ENCODE data around the gene EDEM1.
"Not testable (repeated sequence)": the region's sequence is repeated elsewhere in the genome, so short reads cannot be mapped to it uniquely, and the experiment has no call there.

The EDEM1 gene

GRCh38 chr3:5179036-5179435 lies 8.5 kb upstream of the EDEM1 start:
- not testable (repeated sequence) for DNase-seq

GRCh38 chr3:5181469-5182141 lies 5.9 kb upstream of the EDEM1 start:
- no peak for DNase-seq

- DNase-seq = not testable (repeated sequence)
Observed at GRCh38 chr3:5183714-5184113, 3.8 kb upstream of the EDEM1 start.

GRCh38 chr3:5184499-5184898 lies 3.0 kb upstream of the EDEM1 start:
- DNase-seq = no peak

- DNase-seq = no peak
Observed at GRCh38 chr3:5185093-5185673, 2.3 kb upstream of the EDEM1 start.

- DNase-seq = no peak
Observed at GRCh38 chr3:5186089-5186857, 1.2 kb upstream of the EDEM1 start.

- no peak for DNase-seq
Observed at GRCh38 chr3:5186858-5187155, 700 bp upstream of the EDEM1 start.

- DNase-seq = peak; percentile 66
Observed at GRCh38 chr3:5187920-5188418, 462 bp downstream of the EDEM1 start.

- peak; percentile 63 for DNase-seq
Observed at GRCh38 chr3:5188419-5189221, 1.1 kb downstream of the EDEM1 start.

GRCh38 chr3:5190147-5190791 lies 2.8 kb downstream of the EDEM1 start:
- DNase-seq = peak; percentile 51

- no peak for DNase-seq
Observed at GRCh38 chr3:5191555-5192304, 4.2 kb downstream of the EDEM1 start.

GRCh38 chr3:5192571-5193365 lies 5.3 kb downstream of the EDEM1 start:
- DNase-seq = peak; percentile 72

GRCh38 chr3:5194341-5194740 lies 6.8 kb downstream of the EDEM1 start:
- no peak for DNase-seq

GRCh38 chr3:5194801-5195509 lies 7.4 kb downstream of the EDEM1 start:
- DNase-seq = peak; percentile 54

GRCh38 chr3:5195605-5196004 lies 8.1 kb downstream of the EDEM1 start:
- peak; percentile 66 for DNase-seq

- no peak for DNase-seq
Observed at GRCh38 chr3:5197022-5197421, 9.5 kb downstream of the EDEM1 start.

- peak; percentile 59 for DNase-seq
Observed at GRCh38 chr3:5197470-5198312, 10.2 kb downstream of the EDEM1 start.

GRCh38 chr3:5198313-5198677 lies 10.8 kb downstream of the EDEM1 start:
- no peak for DNase-seq

- no peak for DNase-seq
Observed at GRCh38 chr3:5198986-5199731, 11.7 kb downstream of the EDEM1 start.
